GM19351 (cell line): ENCODE data around the gene IFNL4.
"Not testable (repeated sequence)": the region's sequence is repeated elsewhere in the genome, so short reads cannot be mapped to it uniquely, and the experiment has no call there.

Experiments used
- ATAC-seq: cut with Tn5 transposase; IDR thresholded peaks from one replicate; pipeline ENCODE4 v1.9.1; 2021; ENCODE audit warnings: mild to moderate bottlenecking, moderate library complexity; ENCODE audit not compliant: unreplicated experiment

IFNL4 gene

GRCh38 chr19:39257227-39257626 lies 8.6 kb upstream of the IFNL4 start:
- ATAC-seq: no peak

- no peak for ATAC-seq
These were observed 6.1 kb upstream of the IFNL4 start for GRCh38 chr19:39254531-39255345.

GRCh38 chr19:39253374-39254149 lies 4.9 kb upstream of the IFNL4 start:
- no peak for ATAC-seq

GRCh38 chr19:39252458-39252857 lies 3.8 kb upstream of the IFNL4 start:
- ATAC-seq: no peak

- no peak for ATAC-seq
These were observed 3.2 kb upstream of the IFNL4 start for GRCh38 chr19:39251846-39252245.

GRCh38 chr19:39251081-39251480 lies 2.4 kb upstream of the IFNL4 start:
- no peak for ATAC-seq

GRCh38 chr19:39247701-39248664 lies 673 bp downstream of the IFNL4 start:
- no peak for ATAC-seq

- ATAC-seq: no peak
These were observed 1.5 kb downstream of the IFNL4 start for GRCh38 chr19:39246951-39247669.

- ATAC-seq: not testable (repeated sequence)
These were observed 3.5 kb downstream of the IFNL4 start for GRCh38 chr19:39245166-39245565.

- not testable (repeated sequence) for ATAC-seq
These were observed 4.1 kb downstream of the IFNL4 start, which contains the start of gene IFNL3 for GRCh38 chr19:39244410-39245100. IFNL3 (minus strand) TSS chr19:39245006; CDS start chr19:39244967, 39 bp downstream.

GRCh38 chr19:39243741-39244140 lies 4.9 kb downstream of the IFNL4 start:
- not testable (repeated sequence) for ATAC-seq

- no peak for ATAC-seq
These were observed 8.2 kb downstream of the IFNL4 start for GRCh38 chr19:39240421-39240820.

- no peak for ATAC-seq
These were observed 9.7 kb downstream of the IFNL4 start for GRCh38 chr19:39238944-39239343.

- ATAC-seq: no peak
These were observed 10.4 kb downstream of the IFNL4 start for GRCh38 chr19:39238209-39238608.

- no peak for ATAC-seq
These were observed 11.2 kb downstream of the IFNL4 start for GRCh38 chr19:39237200-39238184.

- no peak for ATAC-seq
These were observed 12.1 kb downstream of the IFNL4 start for GRCh38 chr19:39236527-39236926.

GRCh38 chr19:39232708-39233107 lies 15.9 kb downstream of the IFNL4 start:
- ATAC-seq: no peak

- ATAC-seq: no peak
These were observed 18.4 kb downstream of the IFNL4 start for GRCh38 chr19:39230096-39230764.
